CD4-positive, alpha-beta T cell (primary cell): Measurements from ENCODE around the gene LPP. TPM values are rescaled to one million over a fixed set of nuclear protein-coding genes. Genes with fewer than 3 reads are reported as not detected.

ENCODE experiments used
- ATAC-seq: fragments of 200-7000 bp; cut with Tn5 transposase; one replicate; pipeline ENCODE4 v1.10.0; 2022; ENCODE audit warnings: mild to moderate bottlenecking; ENCODE audit not compliant: poor library complexity
- CTCF ChIA-PET: fragments of 350-600 bp; sonication (Branson Sonifier 250); formaldehyde crosslinking; loops from one replicate; lab custom pipeline; 2021; ENCODE audit warnings: antibody characterized with exemption, inconsistent platforms; lab: Charles Lee
- POLR2A ChIA-PET: fragments of 350-600 bp; sonication (Branson Sonifier 250); formaldehyde crosslinking; loops from one replicate; lab custom pipeline; 2021; ENCODE audit warnings: antibody characterized with exemption, inconsistent platforms; lab: Charles Lee
- DNase-seq, 14 experiments: peaks; one replicate each; pipeline ENCODE4 v3.0.0-alpha.2; 2013 to 2020; ENCODE audit warnings: mixed read lengths in 2 of 14
- H3K27ac ChIP-seq, 2 donors: one replicate each; pipeline versions ENCODE4 v1.5.1 to v1.7.0; 2013; ENCODE audit warnings: low read length in 2 of 2, low read depth in 1 of 2, mild to moderate bottlenecking in 1 of 2
- H3K27me3 ChIP-seq, 2 experiments: 1 replicate in 1 of 2; 2 replicates in 1 of 2; pipeline versions ENCODE4 v1.6.1 to v1.7.0; 2013; ENCODE audit warnings: low read length in 2 of 2, control low read depth in 1 of 2, mild to moderate bottlenecking in 1 of 2, moderate library complexity in 1 of 2; ENCODE audit not compliant: insufficient read depth in 2 of 2, control insufficient read depth in 1 of 2
- H3K36me3 ChIP-seq: one replicate; pipeline ENCODE4 v1.6.1; 2013; ENCODE audit warnings: low read length, control low read depth; ENCODE audit not compliant: insufficient read depth
- H3K4me1 ChIP-seq: one replicate; pipeline ENCODE4 v1.6.1; 2013; ENCODE audit warnings: low read length, control low read depth; ENCODE audit not compliant: insufficient read depth
- H3K4me3 ChIP-seq: one replicate; pipeline ENCODE4 v1.5.1; 2013; ENCODE audit warnings: mild to moderate bottlenecking, low read length, moderate library complexity
- H3K9me3 ChIP-seq, 2 experiments: 1 replicate in 1 of 2; 2 replicates in 1 of 2; pipeline versions ENCODE4 v1.6.1 to v1.7.0; 2013; ENCODE audit warnings: low read length in 2 of 2, mild to moderate bottlenecking in 2 of 2, control low read depth in 1 of 2, moderate library complexity in 1 of 2; ENCODE audit not compliant: control insufficient read depth in 1 of 2, insufficient read depth in 1 of 2
- H3K27ac Mint-ChIP-seq: one replicate; pipeline ENCODE4 v1.8.0; 2020; ENCODE audit warnings: mixed read lengths
- H3K27me3 Mint-ChIP-seq: one replicate; pipeline ENCODE4 v1.8.0; 2021; ENCODE audit warnings: mixed read lengths
- H3K36me3 Mint-ChIP-seq: one replicate; pipeline ENCODE4 v1.8.0; 2021; ENCODE audit warnings: low read depth, mixed read lengths
- H3K4me1 Mint-ChIP-seq: one replicate; pipeline ENCODE4 v1.8.0; 2021; ENCODE audit warnings: low read depth, mixed read lengths
- H3K4me3 Mint-ChIP-seq: one replicate; pipeline ENCODE4 v1.8.0; 2020; ENCODE audit warnings: mild to moderate bottlenecking, mixed read lengths
- H3K9me3 Mint-ChIP-seq: one replicate; pipeline ENCODE4 v1.8.0; 2020; ENCODE audit warnings: mixed read lengths
- CTCF ChIP-seq: fragments of 200-600 bp; IDR thresholded peaks from one replicate; pipeline ENCODE4 v1.8.0; 2022; ENCODE audit warnings: antibody characterized with exemption, mild to moderate bottlenecking
- intact Hi-C, 2 experiments: fragments of 100-400 bp; cut with DNase I in 1 of 2; cut with micrococcal nuclease in 1 of 2; formaldehyde crosslinking; loops; one replicate each; pipeline versions ENCODE4 v1.15.1 to v1.9.0; 2023 to 2025; cut with DNase I, micrococcal nuclease
- total RNA-seq, 174 experiments: library from RNA in 2 of 174; stranded (reverse) in 2 of 174; gene quantifications; one replicate each; pipeline ENCODE4 v1.2.3 and lab custom pipeline; 2021 to 2026

The LPP gene
- total RNA-seq, 2 experiments from 2014 or later: 45.6 to 45.9 TPM

- H3K27ac Mint-ChIP-seq: no peak overlapping the region
- ATAC-seq: no peak
- H3K4me3 ChIP-seq: no peak overlapping the region
- no peak for DNase-seq
- no peaks in the 10 kb centered on the region for H3K36me3 Mint-ChIP-seq
- no peaks in the 10 kb centered on the region for H3K4me1 ChIP-seq
- H3K27me3 ChIP-seq: no peaks in the 10 kb centered on the region
- TF ChIP-seq CTCF: no peak
- no peaks in the 10 kb centered on the region for H3K4me1 Mint-ChIP-seq
- no peaks in the 10 kb centered on the region for H3K9me3 ChIP-seq
- POLR2A ChIA-PET: no interaction called here
- intact Hi-C loops: no loop called here
- no peak overlapping the region for H3K27ac ChIP-seq
- CTCF ChIA-PET: no interaction called here
- no peak overlapping the region for H3K4me3 Mint-ChIP-seq
- H3K27me3 Mint-ChIP-seq: no peaks in the 10 kb centered on the region
- no peaks in the 10 kb centered on the region for H3K36me3 ChIP-seq
- H3K9me3 Mint-ChIP-seq: no peaks in the 10 kb centered on the region
These were observed 673.1 kb downstream of the LPP start for GRCh38 chr3:188827103-188827502.

GRCh38 chr3:188827576-188827975, 673.6 kb downstream of the LPP start:
- Mint-ChIP-seq H3K27me3 (no peaks in the 10 kb centered on the region), H3K27ac (no peak overlapping the region), H3K4me3 (no peak overlapping the region), H3K9me3 (no peaks in the 10 kb centered on the region), H3K4me1 (no peaks in the 10 kb centered on the region), H3K36me3 (no peaks in the 10 kb centered on the region)
- no peak for TF ChIP-seq CTCF
- ChIA-PET POLR2A (no interaction called here), CTCF (interaction anchor here (0.5 kb wide), 1 partner anchor 256 kb away, joined by 3 read pairs; no protein-coding TSS in a partner anchor)
- Histone ChIP-seq H3K36me3 (no peaks in the 10 kb centered on the region), H3K27ac (no peak overlapping the region), H3K27me3 (no peaks in the 10 kb centered on the region), H3K4me3 (no peak overlapping the region), H3K4me1 (no peaks in the 10 kb centered on the region), H3K9me3 (no peaks in the 10 kb centered on the region)
- DNase-seq: no peak
- ATAC-seq: no peak
- intact Hi-C loops: no loop called here

GRCh38 chr3:188829130-188829529, 675.2 kb downstream of the LPP start:
- POLR2A ChIA-PET: no interaction called here
- Histone ChIP-seq H3K27ac (no peak overlapping the region), H3K4me3 (no peak overlapping the region), H3K9me3 (no peaks in the 10 kb centered on the region), H3K4me1 (peaks cover 3% of the 10 kb centered on the region), H3K36me3 (no peaks in the 10 kb centered on the region), H3K27me3 (no peaks in the 10 kb centered on the region)
- H3K9me3 Mint-ChIP-seq: no peaks in the 10 kb centered on the region
- H3K27ac Mint-ChIP-seq: no peak overlapping the region
- CTCF ChIA-PET: interaction anchor here (1.4 kb wide), 1 partner anchor 8 kb away, joined by 3 read pairs; no protein-coding TSS in a partner anchor
- TF ChIP-seq CTCF: no peak
- H3K4me3 Mint-ChIP-seq: no peak overlapping the region
- no peak for DNase-seq
- H3K36me3 Mint-ChIP-seq: no peaks in the 10 kb centered on the region
- no peak for ATAC-seq
- H3K4me1 Mint-ChIP-seq: peaks cover 11% of the 10 kb centered on the region
- no peaks in the 10 kb centered on the region for H3K27me3 Mint-ChIP-seq
- intact Hi-C loops: no loop called here
